Common myeloid progenitor, CD34-positive (primary cell): Measurements from ENCODE around the gene ARMH4.

Experiments used
- CTCF ChIA-PET: fragments of 350-600 bp; sonication (Branson Sonifier 250); formaldehyde crosslinking; loops from one replicate; lab custom pipeline; 2021; ENCODE audit warnings: antibody characterized with exemption; lab: Charles Lee
- POLR2A ChIA-PET: fragments of 350-600 bp; sonication (Branson Sonifier 250); formaldehyde crosslinking; loops from one replicate; lab custom pipeline; 2021; ENCODE audit warnings: antibody characterized with exemption; lab: Charles Lee
- DNase-seq, 3 donors: peaks; one replicate each; pipeline versions ENCODE4 v3.0.0 to v3.0.0-alpha.2; 2013
- H3K27ac ChIP-seq, 2 experiments: 1 replicate in 1 of 2; 2 replicates in 1 of 2; pipeline ENCODE4 v1.7.0; 2013; ENCODE audit warnings: inconsistent platforms in 2 of 2, low read length in 2 of 2, mild to moderate bottlenecking in 2 of 2, low read depth in 1 of 2, moderate library complexity in 1 of 2; ENCODE audit not compliant: severe bottlenecking in 2 of 2, insufficient read depth in 1 of 2, poor library complexity in 1 of 2
- H3K27me3 ChIP-seq, 5 experiments: replicated peaks in 2 of 5; 1 replicate in 3 of 5; 2 replicates in 2 of 5; pipeline versions ENCODE4 v1.6.1 to v1.7.0; 2013; ENCODE audit warnings: low read length in 4 of 5, mild to moderate bottlenecking in 2 of 5, moderate library complexity in 2 of 5, inconsistent platforms in 1 of 5; ENCODE audit not compliant: insufficient read depth in 5 of 5, control insufficient read depth in 4 of 5
- H3K36me3 ChIP-seq, 4 experiments: 1 replicate in 2 of 4; 2 replicates in 2 of 4; pipeline versions ENCODE4 v1.6.1 to v1.7.0; 2013; ENCODE audit warnings: low read length in 3 of 4, control low read depth in 1 of 4, mild to moderate bottlenecking in 1 of 4; ENCODE audit not compliant: control insufficient read depth in 4 of 4, insufficient read depth in 4 of 4
- H3K4me1 ChIP-seq, 4 experiments: 1 replicate in 3 of 4; 2 replicates in 1 of 4; pipeline versions ENCODE4 v1.6.1 to v1.7.1; 2013; ENCODE audit warnings: low read length in 3 of 4, mild to moderate bottlenecking in 3 of 4, control low read depth in 1 of 4, inconsistent platforms in 1 of 4, moderate library complexity in 1 of 4; ENCODE audit not compliant: control insufficient read depth in 4 of 4, insufficient read depth in 4 of 4; ENCODE audit errors: control extremely low read depth in 1 of 4
- H3K4me3 ChIP-seq, 7 experiments: 1 replicate in 4 of 7; 2 replicates in 3 of 7; pipeline versions ENCODE4 v1.5.1 to v1.7.0; 2013; ENCODE audit warnings: mild to moderate bottlenecking in 7 of 7, low read length in 6 of 7, moderate library complexity in 6 of 7, inconsistent platforms in 2 of 7, low read depth in 2 of 7, control low read depth in 1 of 7; ENCODE audit not compliant: insufficient read depth in 4 of 7, control insufficient read depth in 1 of 7; ENCODE audit errors: extremely low read depth in 1 of 7
- H3K9me3 ChIP-seq, 5 experiments: 1 replicate in 4 of 5; 2 replicates in 1 of 5; pipeline versions ENCODE4 v1.6.1 to v1.7.1; 2013; ENCODE audit warnings: low read length in 4 of 5, mild to moderate bottlenecking in 2 of 5, inconsistent platforms in 1 of 5, low read depth in 1 of 5, moderate library complexity in 1 of 5; ENCODE audit not compliant: control insufficient read depth in 4 of 5, insufficient read depth in 2 of 5; ENCODE audit errors: control extremely low read depth in 1 of 5
- WGBS: methylation state at CpG from one replicate; pipeline ENCODE4 v1.1.5; 2013; ENCODE audit not compliant: insufficient coverage; 5-methylcytosine and 5-hydroxymethylcytosine counted together

ARMH4 gene

GRCh38 chr14:58166005-58166983 lies 14.3 kb upstream of the ARMH4 start:
- no peaks in the 10 kb centered on the region for H3K9me3 ChIP-seq
- H3K27me3 ChIP-seq: peaks cover 0 to 4% (median 0%) of the 10 kb centered on the region in 5 experiments
- H3K27ac ChIP-seq: no peak overlapping the region
- DNase-seq: peak; percentile 66 to 82 (median 76)
- POLR2A ChIA-PET: interaction anchor here (0.8 kb wide), 1 partner anchor 58 kb away, joined by 3 read pairs; no protein-coding TSS in a partner anchor
- 93% methylated on average over 3 of the region's 10 CpGs for WGBS
- no peaks in the 10 kb centered on the region for H3K36me3 ChIP-seq
- H3K4me3 ChIP-seq: no peak overlapping the region
- CTCF ChIA-PET: interaction anchor here (1.1 to 7.6 kb wide), 5 partner anchors 13 to 63 kb away, joined by 3 to 103 read pairs (median 5); no protein-coding TSS in a partner anchor
- peaks cover 0 to 4% (median under 1%) of the 10 kb centered on the region in 4 experiments for H3K4me1 ChIP-seq

DNA sequence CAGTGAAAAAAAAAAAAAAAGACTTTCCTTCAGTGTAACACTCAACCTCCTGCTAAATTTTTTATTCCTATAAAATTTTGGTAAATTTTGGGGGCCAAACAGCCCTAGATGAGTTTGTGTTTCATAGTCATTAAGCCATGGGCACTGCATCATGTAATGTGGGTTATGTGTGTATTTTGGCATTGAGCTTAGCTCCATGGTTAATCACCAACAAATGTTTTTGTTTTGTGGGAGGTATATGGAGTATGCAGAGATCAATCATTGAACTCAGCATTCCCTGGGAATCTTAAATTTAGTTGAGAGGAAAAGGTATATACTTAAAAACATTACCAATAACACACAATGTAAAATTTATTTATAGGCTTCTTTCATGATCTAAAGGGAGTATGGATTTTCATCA lies 8.5 kb upstream of the ARMH4 start:
- no peak for DNase-seq
- no peaks in the 10 kb centered on the region for H3K4me1 ChIP-seq
- H3K4me3 ChIP-seq: no peak overlapping the region
- H3K36me3 ChIP-seq: no peaks in the 10 kb centered on the region
- no peak overlapping the region for H3K27ac ChIP-seq
- CTCF ChIA-PET: interaction anchor here (1.9 kb wide), 2 partner anchors 11 to 53 kb away, joined by 5 to 12 read pairs; no protein-coding TSS in a partner anchor
- H3K9me3 ChIP-seq: no peaks in the 10 kb centered on the region
- POLR2A ChIA-PET: interaction anchor here (0.7 kb wide), 3 partner anchors 11 to 26 kb away, joined by 3 to 6 read pairs (median 4); no protein-coding TSS in a partner anchor
- H3K27me3 ChIP-seq: peaks cover 0 to 4% (median 0%) of the 10 kb centered on the region in 5 experiments

- H3K27me3 ChIP-seq: peaks cover 12 to 28% (median 20%) of the 10 kb centered on the region in 5 experiments
- H3K27ac ChIP-seq: no peak overlapping the region
- H3K36me3 ChIP-seq: no peaks in the 10 kb centered on the region
- ChIA-PET POLR2A (no interaction called here), CTCF (interaction anchor here (1.4 kb wide), 1 partner anchor 42 kb away, joined by 4 read pairs; no protein-coding TSS in a partner anchor)
- H3K9me3 ChIP-seq: no peaks in the 10 kb centered on the region
- peak overlapping the region; percentile 59 to 92 (median 75) for H3K4me3 ChIP-seq
- 2% methylated on average over 46 of the region's 56 CpGs for WGBS
- peaks cover 5 to 19% (median 16%) of the 10 kb centered on the region in 4 experiments for H3K4me1 ChIP-seq
- DNase-seq: peak in 2 of 3 donors; percentile 37 to 59
These were observed 640 bp downstream of the ARMH4 start for GRCh38 chr14:58151133-58152013.

DNA sequence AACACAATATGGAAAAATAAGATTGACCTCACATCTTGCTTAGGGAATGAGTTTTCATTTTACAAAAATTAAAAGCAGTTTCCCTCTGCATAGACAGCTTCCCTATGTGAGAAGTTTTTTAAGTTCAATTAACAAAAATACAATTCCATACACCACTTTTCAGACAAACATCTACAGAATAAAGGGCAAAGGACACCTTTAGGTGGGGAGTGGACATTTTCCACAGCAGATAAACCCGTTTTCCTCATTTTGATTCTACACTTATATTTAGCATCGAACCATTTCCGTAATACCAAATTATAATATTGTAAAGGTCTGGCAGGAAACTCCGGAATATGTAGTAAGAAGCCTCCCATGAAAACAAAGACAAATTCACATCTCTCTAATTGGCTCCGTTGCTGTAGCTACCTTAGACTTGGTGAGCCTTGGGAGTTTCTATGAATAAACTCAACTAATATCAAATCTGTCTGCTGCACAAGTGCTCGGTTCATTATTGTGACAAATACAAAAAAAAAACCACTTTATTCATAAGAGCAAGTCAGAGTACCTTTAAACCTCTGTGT lies 1.7 kb downstream of the ARMH4 start:
- Histone ChIP-seq H3K4me1 (peaks cover 5 to 19% (median 16%) of the 10 kb centered on the region in 4 experiments), H3K9me3 (no peaks in the 10 kb centered on the region), H3K27me3 (peaks cover 12 to 28% (median 20%) of the 10 kb centered on the region in 5 experiments), H3K36me3 (no peaks in the 10 kb centered on the region), H3K27ac (no peak overlapping the region), H3K4me3 (no peak overlapping the region)
- WGBS: 82% methylated on average over 2 of the region's 6 CpGs
- CTCF ChIA-PET: interaction anchor here (1.2 to 1.8 kb wide), 3 partner anchors 10 to 19 kb away, joined by 3 to 5 read pairs (median 4); no protein-coding TSS in a partner anchor
- POLR2A ChIA-PET: interaction anchor here (0.6 kb wide), 1 partner anchor 50 kb away, joined by 3 read pairs; no protein-coding TSS in a partner anchor
- no peak for DNase-seq

GRCh38 chr14:58149196-58149595 lies 2.8 kb downstream of the ARMH4 start:
- H3K27me3 ChIP-seq: peaks cover 12 to 24% (median 20%) of the 10 kb centered on the region in 5 experiments
- no peaks in the 10 kb centered on the region for H3K36me3 ChIP-seq
- DNase-seq: no peak
- H3K27ac ChIP-seq: no peak overlapping the region
- H3K4me3 ChIP-seq: no peak overlapping the region
- ChIA-PET POLR2A (interaction anchor here (0.6 kb wide), 1 partner anchor 11 kb away, joined by 4 read pairs; no protein-coding TSS in a partner anchor), CTCF (interaction anchor here (1.2 to 1.8 kb wide), 3 partner anchors 11 to 20 kb away, joined by 3 to 5 read pairs (median 4); no protein-coding TSS in a partner anchor)
- H3K4me1 ChIP-seq: peaks cover 5 to 19% (median 16%) of the 10 kb centered on the region in 4 experiments
- no peaks in the 10 kb centered on the region for H3K9me3 ChIP-seq
- WGBS: 100% methylated on average over 1 of the region's 1 CpG

- no peaks in the 10 kb centered on the region for H3K9me3 ChIP-seq
- no CpG with 5 or more reads among the region's 1 CpG for WGBS
- H3K4me1 ChIP-seq: peaks cover 0 to 5% (median 3%) of the 10 kb centered on the region in 4 experiments
- H3K4me3 ChIP-seq: no peak overlapping the region
- CTCF ChIA-PET: interaction anchor here (1.6 kb wide), 1 partner anchor 19 kb away, joined by 5 read pairs; no protein-coding TSS in a partner anchor
- H3K36me3 ChIP-seq: no peaks in the 10 kb centered on the region
- H3K27me3 ChIP-seq: peaks cover 10 to 22% (median 15%) of the 10 kb centered on the region in 5 experiments
- no peak for DNase-seq
- H3K27ac ChIP-seq: no peak overlapping the region
- POLR2A ChIA-PET: no interaction called here
These were observed 5.6 kb downstream of the ARMH4 start for GRCh38 chr14:58146399-58146798.
